Measurements from ENCODE around the gene MAU2.
A peak's percentile ranks its signal among the peaks of the same experiment; 100 is the strongest.

MAU2 gene

GRCh38 chr19:19320361-19321140 is at the start of gene MAU2, which contains the start of gene SUGP1:
TSS of gene MAU2 (plus strand) at chr19:19320829. CDS start at chr19:19320860, 31 bp downstream.
TSS of gene SUGP1 (minus strand) at chr19:19320509. CDS start at chr19:19320496, 13 bp downstream.
- DNase-seq (ENCODE audit: low read depth in 2 of 2), result peak; percentile 75 to 77

GRCh38 chr19:19271828-19272599 is 48.6 kb upstream of the MAU2 start:
- DNase-seq (ENCODE audit: low read depth in 2 of 2), result no peak

- no peak for DNase-seq (ENCODE audit: low read depth in 2 of 2)
These were observed 46.5 kb upstream of the MAU2 start for GRCh38 chr19:19274146-19274545.

- no peak for DNase-seq (ENCODE audit: low read depth in 2 of 2)
These were observed 45.7 kb upstream of the MAU2 start for GRCh38 chr19:19274716-19275565.

- DNase-seq (ENCODE audit: low read depth in 2 of 2), result no peak
These were observed 44.2 kb upstream of the MAU2 start for GRCh38 chr19:19276386-19276785.

GRCh38 chr19:19276851-19277250 is 43.8 kb upstream of the MAU2 start:
- DNase-seq (ENCODE audit: low read depth in 2 of 2), result no peak

- no peak for DNase-seq (ENCODE audit: low read depth in 2 of 2)
These were observed 42.3 kb upstream of the MAU2 start for GRCh38 chr19:19278315-19278714.

GRCh38 chr19:19279062-19279612 is 41.5 kb upstream of the MAU2 start:
- DNase-seq (ENCODE audit: low read depth in 2 of 2), result no peak

- no peak for DNase-seq (ENCODE audit: low read depth in 2 of 2)
These were observed 40.8 kb upstream of the MAU2 start for GRCh38 chr19:19279853-19280252.

- no peak for DNase-seq (ENCODE audit: low read depth in 2 of 2)
These were observed 40.1 kb upstream of the MAU2 start for GRCh38 chr19:19280561-19280960.

GRCh38 chr19:19285686-19286085 is 34.9 kb upstream of the MAU2 start:
- no peak for DNase-seq (ENCODE audit: low read depth in 2 of 2)

GRCh38 chr19:19292607-19293006 is 28.0 kb upstream of the MAU2 start:
- no peak for DNase-seq (ENCODE audit: low read depth in 2 of 2)

- no peak for DNase-seq (ENCODE audit: low read depth in 2 of 2)
These were observed 25.7 kb upstream of the MAU2 start for GRCh38 chr19:19294914-19295313.

- DNase-seq (ENCODE audit: low read depth in 2 of 2), result no peak
These were observed 23.5 kb upstream of the MAU2 start for GRCh38 chr19:19296953-19297689.

GRCh38 chr19:19297759-19298158 is 22.9 kb upstream of the MAU2 start:
- DNase-seq (ENCODE audit: low read depth in 2 of 2), result no peak

GRCh38 chr19:19300613-19301012 is 20.0 kb upstream of the MAU2 start:
- no peak for DNase-seq (ENCODE audit: low read depth in 2 of 2)

GRCh38 chr19:19303411-19303810 is 17.2 kb upstream of the MAU2 start:
- DNase-seq (ENCODE audit: low read depth in 2 of 2), result no peak

GRCh38 chr19:19304186-19304965 is 16.3 kb upstream of the MAU2 start:
- no peak for DNase-seq (ENCODE audit: low read depth in 2 of 2)

- DNase-seq (ENCODE audit: low read depth in 2 of 2), result no peak
These were observed 15.6 kb upstream of the MAU2 start for GRCh38 chr19:19305066-19305465.

GRCh38 chr19:19305696-19306095 is 14.9 kb upstream of the MAU2 start:
- DNase-seq (ENCODE audit: low read depth in 2 of 2), result no peak

Measured in stimulated activated CD8-positive, alpha-beta memory T cell treated with anti-CD3 and anti-CD28 coated beads, Interleukin-7, amount 100 ng/mL, for 1 hour (primary cell).